A549 (cell line): ENCODE results near the gene HIPK1. TPM values are rescaled to one million over a fixed set of nuclear protein-coding genes. Genes with fewer than 3 reads are reported as not detected.

Source experiments
- ATAC-seq, 2 experiments: fragments of 200-7000 bp in 1 of 2; fragments of >200 bp in 1 of 2; cut with Nextera tagmentation in 1 of 2; cut with Tn5 transposase in 1 of 2; 3 replicates each; pipeline versions ENCODE4 v1.8.0 to v1.9.1; 2018 to 2020; ENCODE audit warnings: mild to moderate bottlenecking in 1 of 2, moderate library complexity in 1 of 2
- CTCF ChIA-PET: fragments of 300-600 bp; sonication (Branson Sonifier 250); formaldehyde crosslinking; extraction: SDS; loops from one replicate; lab custom pipeline; 2021; ENCODE audit warnings: antibody characterized with exemption, inconsistent platforms; lab: Yijun Ruan, JAX
- POLR2A ChIA-PET: fragments of 350-600 bp; formaldehyde crosslinking; extraction: SDS; loops from one replicate; lab custom pipeline; 2021; ENCODE audit warnings: antibody characterized with exemption, inconsistent platforms; lab: Yijun Ruan, JAX
- DNase-seq, 2 experiments: peaks; one replicate each; pipeline versions ENCODE4 v3.0.0 to v3.0.0-alpha.2; 2011 to 2016; ENCODE audit warnings: low read depth in 1 of 2, low spot score in 1 of 2
- FAIRE-seq: peaks from 2 replicates; lab custom pipeline; 2011; peaks lifted over from hg19 to GRCh38; lab: Jason Lieb, UNC
- H3K27ac ChIP-seq, 2 experiments: fragments of >200 bp; sonication (Bioruptor Twin); formaldehyde crosslinking; 3 replicates each; pipeline ENCODE4 v1.5.1; 2016 to 2017
- H3K4me1 ChIP-seq: fragments of >200 bp; sonication (Bioruptor Twin); formaldehyde crosslinking; 3 replicates; pipeline ENCODE4 v1.6.1; 2016
- H3K4me2 ChIP-seq: fragments of >200 bp; sonication (Bioruptor Twin); formaldehyde crosslinking; 3 replicates; pipeline ENCODE4 v1.6.1; 2016
- H3K4me3 ChIP-seq: fragments of >200 bp; sonication (Bioruptor Twin); formaldehyde crosslinking; 3 replicates; pipeline ENCODE4 v1.5.1; 2016
- H3K9me3 ChIP-seq: fragments of >200 bp; sonication (Bioruptor Twin); formaldehyde crosslinking; 3 replicates; pipeline ENCODE4 v1.6.1; 2016
- ATOH8 ChIP-seq: fragments of 250-450 bp; sonication (Bioruptor Pico); IDR thresholded peaks from 2 replicates; pipeline ENCODE4 v1.5.0; 2020; ENCODE audit warnings: low read depth, mild to moderate bottlenecking, moderate library complexity
- BHLHE40 ChIP-seq: IDR thresholded peaks from 2 replicates; pipeline ENCODE4 v1.6.1; 2012; ENCODE audit warnings: low read depth, low read length, inconsistent platforms
- CEBPB ChIP-seq, 2 experiments: fragments of >200 bp in 1 of 2; sonication (Bioruptor Twin) in 1 of 2; formaldehyde crosslinking in 1 of 2; IDR thresholded peaks; 2 replicates each; pipeline ENCODE4 v1.6.1; 2012 to 2016
- CHD2 ChIP-seq: fragments of 150-350 bp; IDR thresholded peaks from 2 replicates; pipeline ENCODE4 v1.6.1; 2014; ENCODE audit warnings: low read length; ENCODE audit not compliant: partially characterized antibody
- EHF ChIP-seq: fragments of 250-450 bp; sonication (Bioruptor Pico); IDR thresholded peaks from 2 replicates; pipeline ENCODE4 v1.5.0; 2020; ENCODE audit warnings: mild to moderate bottlenecking
- ESRRA ChIP-seq: fragments of 150-350 bp; IDR thresholded peaks from 2 replicates; pipeline ENCODE4 v1.6.1; 2014; ENCODE audit warnings: mild to moderate bottlenecking, low read length, borderline replicate concordance
- FOSL2 ChIP-seq, 2 experiments: fragments of 450-650 bp in 1 of 2; fragments of >200 bp in 1 of 2; sonication (Bioruptor Twin) in 1 of 2; formaldehyde crosslinking; IDR thresholded peaks; 2 replicates each; pipeline versions ENCODE4 v1.5.0 to v1.6.1; 2016 to 2020; ENCODE audit warnings: mild to moderate bottlenecking in 1 of 2, moderate library complexity in 1 of 2
- HMGXB4 ChIP-seq: fragments of 250-450 bp; sonication (Bioruptor Pico); IDR thresholded peaks from 2 replicates; pipeline ENCODE4 v1.5.0; 2021; ENCODE audit warnings: mild to moderate bottlenecking, moderate library complexity, borderline replicate concordance
- HOXB13 ChIP-seq: fragments of 250-450 bp; sonication (Bioruptor Pico); IDR thresholded peaks from 2 replicates; pipeline ENCODE4 v1.5.0; 2020; ENCODE audit warnings: low read depth, mild to moderate bottlenecking, moderate library complexity
- JUN ChIP-seq, 2 experiments: fragments of >200 bp; sonication (Bioruptor Twin); formaldehyde crosslinking; IDR thresholded peaks; 2 replicates in 1 of 2; 3 replicates in 1 of 2; pipeline ENCODE4 v1.6.1; 2016 to 2017
- KDM1A ChIP-seq: fragments of 200-600 bp; sonication (generic); IDR thresholded peaks from 2 replicates; pipeline ENCODE4 v1.6.1; 2016; ENCODE audit warnings: low read depth, mild to moderate bottlenecking
- MAFK ChIP-seq: fragments of 450-650 bp; IDR thresholded peaks from 2 replicates; pipeline ENCODE4 v1.6.1; 2014; ENCODE audit not compliant: partially characterized antibody
- MAZ ChIP-seq: fragments of 150-350 bp; IDR thresholded peaks from 2 replicates; pipeline ENCODE4 v1.6.1; 2014; ENCODE audit warnings: antibody characterized with exemption, low read depth, low read length, borderline replicate concordance
- NFE2L2 ChIP-seq: fragments of 150-350 bp; conservative IDR thresholded peaks from 2 replicates; pipeline ENCODE4 v1.6.1; 2014; ENCODE audit warnings: low read length
- NPAS2 ChIP-seq: fragments of 250-450 bp; sonication (Bioruptor Pico); IDR thresholded peaks from 2 replicates; pipeline ENCODE4 v1.8.0; 2022; ENCODE audit warnings: mild to moderate bottlenecking, moderate library complexity, borderline replicate concordance
- NR3C1 ChIP-seq: fragments of >200 bp; sonication (Bioruptor Twin); formaldehyde crosslinking; IDR thresholded peaks from 3 replicates; pipeline ENCODE4 v1.6.1; 2017
- POLR2A ChIP-seq: IDR thresholded peaks from 2 replicates; pipeline ENCODE4 v1.6.1; 2012; ENCODE audit warnings: mild to moderate bottlenecking, low read length
- RARB ChIP-seq: fragments of 250-450 bp; sonication (Bioruptor Pico); IDR thresholded peaks from 2 replicates; pipeline ENCODE4 v1.8.0; 2021; ENCODE audit warnings: mild to moderate bottlenecking, moderate library complexity
- RCOR1 ChIP-seq: fragments of 150-350 bp; IDR thresholded peaks from 2 replicates; pipeline ENCODE4 v1.6.1; 2014; ENCODE audit warnings: antibody characterized with exemption, low read length, low read depth
- REST ChIP-seq: fragments of 200-600 bp; sonication (generic); IDR thresholded peaks from 2 replicates; pipeline ENCODE4 v1.6.1; 2016; ENCODE audit warnings: antibody characterized with exemption, mild to moderate bottlenecking, moderate library complexity
- RNF2 ChIP-seq: fragments of 200-600 bp; sonication (generic); IDR thresholded peaks from 2 replicates; pipeline ENCODE4 v1.6.1; 2016; ENCODE audit warnings: low read depth, mild to moderate bottlenecking, antibody characterized with exemption, moderate library complexity, borderline replicate concordance
- SMC3 ChIP-seq: fragments of >200 bp; sonication (Bioruptor Twin); formaldehyde crosslinking; IDR thresholded peaks from 3 replicates; pipeline ENCODE4 v1.6.1; 2018; ENCODE audit warnings: inconsistent platforms
- SREBF2 ChIP-seq: fragments of 450-650 bp; IDR thresholded peaks from 2 replicates; pipeline ENCODE4 v1.6.1; 2014; ENCODE audit warnings: mild to moderate bottlenecking, moderate library complexity
- ZNF302 ChIP-seq: fragments of 250-450 bp; sonication (Bioruptor Pico); IDR thresholded peaks from 2 replicates; pipeline ENCODE4 v1.9.0; 2021; ENCODE audit warnings: inconsistent platforms, mild to moderate bottlenecking, moderate library complexity
- WGBS: methylation state at CpG from one replicate; pipeline ENCODE4 v1.1.6; 2017; ENCODE audit errors: missing lambda C conversion rate; 5-methylcytosine and 5-hydroxymethylcytosine counted together
- polyA plus RNA-seq, 4 experiments: library from polyadenylated mRNA; depleted of rRNA in 3 of 4; stranded (reverse); fragments of >200 nt; fragmentation: RNase III in 1 of 4; extraction: RNeasy Plus Mini Kit Qiagen cat#74134 plus additional on column Dnase treatment in 1 of 4; gene quantifications; 2 replicates in 3 of 4; 3 replicates in 1 of 4; pipeline ENCODE4 v1.2.3, GENCODE V29; 2011 to 2017
- TF ChIP-seq, protein P1 (sequence below): fragments of 150-350 bp; IDR thresholded peaks from 2 replicates; pipeline ENCODE4 v1.6.1; 2014; ENCODE audit warnings: low read depth, mild to moderate bottlenecking, low read length

The HIPK1 gene
- polyA plus RNA-seq, 2 of the 4 experiments (the other 2 are of a cell fraction), result 11.3 to 27.4 TPM

DNA sequence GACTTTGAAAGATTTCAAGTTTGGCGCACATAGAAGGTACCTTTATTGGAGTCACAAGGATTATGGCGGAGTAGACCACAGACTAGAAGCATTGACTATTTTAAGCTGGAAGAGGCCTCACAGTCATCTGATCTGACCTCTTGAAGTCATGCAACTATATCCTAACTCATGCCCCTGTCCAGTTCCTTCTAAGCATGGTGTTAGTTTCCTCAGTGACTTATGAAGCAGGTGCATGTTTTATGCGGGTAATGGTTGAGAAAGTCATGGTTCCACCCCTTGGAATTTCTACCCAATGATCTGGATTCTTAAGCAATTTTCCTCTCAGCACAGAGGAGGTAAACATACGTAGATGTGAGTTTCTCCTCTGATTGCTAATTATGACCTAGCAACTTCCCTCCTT is 61.8 kb downstream of the HIPK1 start:
- Histone ChIP-seq H3K4me3 (no peak overlapping the region), H3K4me2 (no peak overlapping the region), H3K27ac (no peak overlapping the region)
- ATAC-seq (no peak), FAIRE-seq (no peak)
- 82% methylated on average over 4 of the region's 4 CpGs for WGBS
- TF ChIP-seq MAZ (no peak), FOSL2 (IDR thresholded peaks at IDR 0.05) (no peak), FOSL2 (CRISPR knock-in tag; IDR thresholded peaks at IDR 0.05) (no peak), NR3C1 (no peak), RNF2 (no peak), ZNF302 (CRISPR knock-in tag) (no peak), EHF (CRISPR knock-in tag) (no peak), NFE2L2 (no peak), ATOH8 (CRISPR knock-in tag) (no peak), NPAS2 (CRISPR knock-in tag) (no peak), RCOR1 (no peak), JUN (IDR thresholded peaks at IDR 0.05) (no peak), SMC3 (no peak), HOXB13 (no peak), POLR2A (no peak), CHD2 (no peak)
- TF ChIP-seq, protein P1, sequence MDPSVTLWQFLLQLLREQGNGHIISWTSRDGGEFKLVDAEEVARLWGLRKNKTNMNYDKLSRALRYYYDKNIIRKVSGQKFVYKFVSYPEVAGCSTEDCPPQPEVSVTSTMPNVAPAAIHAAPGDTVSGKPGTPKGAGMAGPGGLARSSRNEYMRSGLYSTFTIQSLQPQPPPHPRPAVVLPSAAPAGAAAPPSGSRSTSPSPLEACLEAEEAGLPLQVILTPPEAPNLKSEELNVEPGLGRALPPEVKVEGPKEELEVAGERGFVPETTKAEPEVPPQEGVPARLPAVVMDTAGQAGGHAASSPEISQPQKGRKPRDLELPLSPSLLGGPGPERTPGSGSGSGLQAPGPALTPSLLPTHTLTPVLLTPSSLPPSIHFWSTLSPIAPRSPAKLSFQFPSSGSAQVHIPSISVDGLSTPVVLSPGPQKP, result no peak
- TF ChIP-seq, all 56 proteins: peak for 0
- no peak for DNase-seq
- Histone ChIP-seq H3K9me3 (peaks cover 6% of the 10 kb centered on the region; the same call in 1 of the 3 replicates), H3K4me1 (no peaks in the 10 kb centered on the region)
- POLR2A ChIA-PET, result no interaction called here
- CTCF ChIA-PET, result no interaction called here

- Histone ChIP-seq H3K4me2 (no peak overlapping the region), H3K4me3 (no peak overlapping the region), H3K4me1 (no peaks in the 10 kb centered on the region), H3K9me3 (peaks cover 6% of the 10 kb centered on the region; the same call in 1 of the 3 replicates), H3K27ac (no peak overlapping the region)
- WGBS, result 78% methylated on average over 5 of the region's 5 CpGs
- ATAC-seq, result no peak
- no peak for FAIRE-seq
- TF ChIP-seq MAFK, result no peak
- TF ChIP-seq, protein P1, result no peak
- no peak for TF ChIP-seq ESRRA
- no peak for TF ChIP-seq KDM1A
- no peak for TF ChIP-seq RARB (CRISPR knock-in tag)
- TF ChIP-seq, all 56 proteins: peak for 0
- ChIA-PET POLR2A (no interaction called here), CTCF (no interaction called here)
- DNase-seq, result no peak
Measured at GRCh38 chr1:113991467-113991997, 62.4 kb downstream of the HIPK1 start.

DNA sequence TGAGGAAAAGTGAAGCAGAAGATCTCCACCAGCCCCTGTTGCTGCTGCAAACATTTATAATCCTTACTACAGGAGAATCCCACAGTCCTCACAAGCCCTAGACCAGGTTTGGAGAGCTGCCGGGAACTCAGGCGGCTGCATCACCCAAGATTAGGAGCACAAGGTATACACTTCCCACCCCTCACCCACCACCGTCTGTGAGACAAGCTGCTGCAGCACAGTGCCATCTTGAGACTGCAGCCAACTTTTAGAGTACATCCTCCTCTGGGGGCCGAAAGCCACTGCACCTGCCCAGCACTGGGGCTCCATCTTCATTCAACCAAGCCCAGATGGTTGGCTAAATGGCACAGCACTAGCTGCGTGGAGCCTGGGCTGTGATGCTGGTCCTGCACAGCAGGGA is 63.9 kb downstream of the HIPK1 start:
- WGBS, result 100% methylated on average over 2 of the region's 5 CpGs
- ChIA-PET CTCF (interaction anchor here (1.1 to 1.5 kb wide), 3 partner anchors 8 to 290 kb away, joined by 4 to 6 read pairs (median 4); partner anchors contain the start of gene OLFML3), POLR2A (no interaction called here)
- H3K4me3 ChIP-seq, result no peak overlapping the region
- FAIRE-seq (no peak), ATAC-seq (no peak)
- no peaks in the 10 kb centered on the region for H3K4me1 ChIP-seq
- no peak overlapping the region for H3K27ac ChIP-seq
- H3K9me3 ChIP-seq, result peaks cover 6% of the 10 kb centered on the region; the same call in 1 of the 3 replicates
- TF ChIP-seq CEBPB (IDR thresholded peaks at IDR 0.05), result no peak
- no peak for TF ChIP-seq REST
- no peak for TF ChIP-seq SREBF2
- no peak for TF ChIP-seq RARB (CRISPR knock-in tag)
- TF ChIP-seq BHLHE40, result no peak
- no peak for TF ChIP-seq ESRRA
- no peak for TF ChIP-seq HMGXB4 (CRISPR knock-in tag)
- TF ChIP-seq, all 56 proteins: peak for 0
- no peak for DNase-seq
- H3K4me2 ChIP-seq, result no peak overlapping the region
